Activated CD4-positive, alpha-beta T cell treated with anti-CD3 and anti-CD28 coated beads, Interleukin-2, amount 10 ng/mL, durations not matched to agents 24 days and 14 days (primary cell): Measurements from ENCODE around the gene CABP7. TPM values are rescaled to one million over a fixed set of nuclear protein-coding genes. Genes with fewer than 3 reads are reported as not detected.
A peak's percentile ranks its signal among the peaks of the same experiment; 100 is the strongest.

Experiments
- DNase-seq: peaks from one replicate; pipeline ENCODE4 v3.0.0; 2022
- H3K27ac Mint-ChIP-seq: one replicate; pipeline ENCODE4 v1.8.0; 2022; ENCODE audit warnings: mild to moderate bottlenecking, mixed read lengths
- H3K27me3 Mint-ChIP-seq: one replicate; pipeline ENCODE4 v1.8.0; 2022; ENCODE audit warnings: mixed read lengths
- H3K36me3 Mint-ChIP-seq: one replicate; pipeline ENCODE4 v1.8.0; 2022; ENCODE audit warnings: low read depth, mild to moderate bottlenecking, mixed read lengths
- H3K4me1 Mint-ChIP-seq: one replicate; pipeline ENCODE4 v1.8.0; 2021; ENCODE audit warnings: mixed read lengths
- H3K4me3 Mint-ChIP-seq: one replicate; pipeline ENCODE4 v1.8.0; 2022; ENCODE audit warnings: mild to moderate bottlenecking, moderate library complexity, mixed read lengths
- H3K9me3 Mint-ChIP-seq: one replicate; pipeline ENCODE4 v1.8.0; 2021; ENCODE audit warnings: mixed read lengths
- intact Hi-C: fragments of 100-400 bp; cut with micrococcal nuclease; formaldehyde crosslinking; loops from one replicate; pipeline ENCODE4 v1.15.1; 2023
- total RNA-seq: library from RNA; stranded (reverse); gene quantifications from 2 replicates; pipeline ENCODE4 v1.2.3, GENCODE V29; 2022

Gene CABP7
- total RNA-seq, 1 donor from 2014 or later, result not detected

DNA sequence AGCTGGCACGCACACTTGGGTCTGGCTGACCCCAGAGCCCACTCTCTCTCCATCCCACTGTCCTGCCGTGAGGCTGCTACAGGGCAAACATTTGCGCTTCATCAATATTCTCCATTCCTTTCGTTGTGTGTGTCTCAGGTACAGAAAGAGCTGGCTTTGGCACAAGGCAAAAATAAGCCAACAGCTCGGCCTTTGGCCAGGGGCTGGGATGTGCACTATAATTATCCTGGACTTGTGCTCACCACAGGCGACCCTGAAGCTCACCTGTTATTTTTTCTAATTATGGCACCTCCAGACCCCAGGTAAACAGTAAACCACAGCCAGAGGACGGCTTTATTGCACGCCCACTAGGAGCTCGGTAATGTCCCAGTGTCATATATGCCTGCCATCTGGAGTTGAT, 36.1 kb downstream of the CABP7 start:
- Mint-ChIP-seq H3K27me3 (no peaks in the 10 kb centered on the region), H3K4me3 (no peak overlapping the region), H3K36me3 (peaks cover 1% of the 10 kb centered on the region), H3K27ac (no peak overlapping the region), H3K9me3 (no peaks in the 10 kb centered on the region), H3K4me1 (peaks cover 10% of the 10 kb centered on the region)
- intact Hi-C loops, result no loop called here
- DNase-seq, result no peak

DNA sequence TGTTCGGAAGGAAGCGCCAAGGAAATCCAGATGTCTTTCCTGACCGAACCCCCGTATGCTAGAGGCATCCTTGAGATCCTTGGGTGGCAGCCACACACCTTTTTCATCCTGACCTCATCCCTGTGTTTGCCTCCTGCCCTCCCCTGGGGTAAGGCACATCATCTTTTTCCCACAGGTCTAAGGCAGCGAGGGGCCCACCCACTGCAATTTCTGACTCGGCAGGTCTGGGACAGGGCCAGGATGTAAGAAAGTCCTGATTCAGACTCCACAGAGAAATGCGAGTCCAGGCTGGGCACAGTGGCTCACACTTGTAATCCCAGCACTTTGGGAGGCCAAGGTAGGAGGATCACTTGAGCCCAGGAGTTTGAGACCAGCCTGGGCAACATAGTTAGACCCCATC, 36.5 kb downstream of the CABP7 start:
- Mint-ChIP-seq H3K36me3 (peaks cover 1% of the 10 kb centered on the region), H3K4me1 (peaks cover 6% of the 10 kb centered on the region), H3K27me3 (no peaks in the 10 kb centered on the region), H3K27ac (no peak overlapping the region), H3K4me3 (no peak overlapping the region), H3K9me3 (no peaks in the 10 kb centered on the region)
- DNase-seq, result no peak
- intact Hi-C loops, result no loop called here

GRCh38 chr22:29757096-29757495, 37.3 kb downstream of the CABP7 start:
- H3K27me3 Mint-ChIP-seq, result no peaks in the 10 kb centered on the region
- H3K9me3 Mint-ChIP-seq, result no peaks in the 10 kb centered on the region
- intact Hi-C loops, result no loop called here
- H3K27ac Mint-ChIP-seq, result no peak overlapping the region
- H3K4me3 Mint-ChIP-seq, result no peak overlapping the region
- DNase-seq, result no peak
- peaks cover 3% of the 10 kb centered on the region for H3K4me1 Mint-ChIP-seq
- H3K36me3 Mint-ChIP-seq, result no peaks in the 10 kb centered on the region

DNA sequence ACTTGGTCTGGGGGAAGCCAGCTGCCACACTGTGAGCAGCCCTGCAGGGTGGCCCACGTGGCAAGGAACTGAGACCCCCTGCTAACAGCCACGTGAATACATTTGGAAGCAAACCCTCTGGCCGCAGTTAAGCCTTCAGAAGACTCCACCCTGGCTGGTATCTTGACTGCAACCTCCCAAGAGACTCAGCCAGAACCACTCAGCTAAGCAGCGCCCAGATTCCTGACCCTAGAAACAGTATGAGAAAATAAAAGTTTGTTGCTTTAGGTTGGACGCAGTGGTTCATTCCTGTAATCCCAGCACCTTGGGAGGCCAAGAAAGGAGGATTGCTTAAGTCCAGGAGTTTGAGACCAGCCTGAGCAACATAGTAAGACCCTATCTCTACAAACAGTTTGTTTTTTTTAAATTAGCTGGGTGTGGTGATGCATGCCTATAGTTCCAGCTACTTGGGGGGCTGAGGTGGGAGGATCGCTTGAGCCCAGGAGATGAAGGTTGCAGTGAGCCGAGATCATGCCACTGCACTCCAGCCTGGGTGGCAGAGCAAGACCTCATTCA, 38.3 kb downstream of the CABP7 start:
- Mint-ChIP-seq H3K27ac (no peak overlapping the region), H3K27me3 (no peaks in the 10 kb centered on the region), H3K4me1 (no peaks in the 10 kb centered on the region), H3K36me3 (no peaks in the 10 kb centered on the region), H3K9me3 (no peaks in the 10 kb centered on the region), H3K4me3 (no peak overlapping the region)
- DNase-seq, result no peak
- intact Hi-C loops, result no loop called here

DNA sequence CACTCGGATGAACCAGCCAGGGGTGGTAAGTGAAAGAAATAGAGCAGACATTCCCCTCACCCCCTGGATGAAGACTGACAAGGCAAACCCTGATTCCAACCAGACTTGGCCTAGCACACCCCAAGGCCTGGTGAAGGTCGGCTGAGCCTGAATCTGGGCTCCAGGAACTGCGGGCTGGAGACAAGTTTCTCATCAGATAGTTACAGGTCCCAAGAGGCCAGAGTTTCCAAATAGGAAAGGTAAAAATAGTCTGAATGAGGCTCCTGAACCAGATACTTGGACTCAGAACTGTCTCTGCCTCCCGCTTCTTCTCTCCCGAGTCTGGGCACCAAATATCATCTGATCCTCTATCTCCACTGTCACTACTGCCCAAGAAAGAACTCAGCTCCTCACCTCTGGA, 39.2 kb downstream of the CABP7 start:
- Mint-ChIP-seq H3K27ac (no peak overlapping the region), H3K36me3 (no peaks in the 10 kb centered on the region), H3K4me3 (no peak overlapping the region), H3K27me3 (no peaks in the 10 kb centered on the region), H3K9me3 (no peaks in the 10 kb centered on the region), H3K4me1 (no peaks in the 10 kb centered on the region)
- DNase-seq, result no peak
- intact Hi-C loops, result no loop called here

DNA sequence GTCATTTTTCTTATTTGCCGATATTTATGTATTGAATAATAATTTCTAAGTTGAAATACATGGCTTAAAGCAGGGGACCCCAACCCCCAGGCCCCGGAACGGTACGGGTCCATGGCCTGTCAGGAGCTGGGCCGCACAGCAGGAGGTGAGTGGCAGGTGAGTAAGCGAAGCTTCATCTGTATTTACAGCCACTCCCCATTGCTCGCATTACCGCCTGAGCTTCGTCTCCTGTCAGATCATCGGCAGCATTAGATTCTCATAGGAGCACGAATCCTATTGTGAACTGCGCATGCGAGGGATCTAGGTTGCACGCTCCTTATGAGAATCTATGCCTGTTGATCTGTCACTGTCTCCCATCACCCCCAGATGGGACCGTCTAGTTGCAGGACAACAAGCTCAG, 42.5 kb downstream of the CABP7 start:
- intact Hi-C loops, result loop anchor here (10.0 kb wide), 1 partner anchor 663 kb away; the partner anchor contains the start of gene MTFP1

DNA sequence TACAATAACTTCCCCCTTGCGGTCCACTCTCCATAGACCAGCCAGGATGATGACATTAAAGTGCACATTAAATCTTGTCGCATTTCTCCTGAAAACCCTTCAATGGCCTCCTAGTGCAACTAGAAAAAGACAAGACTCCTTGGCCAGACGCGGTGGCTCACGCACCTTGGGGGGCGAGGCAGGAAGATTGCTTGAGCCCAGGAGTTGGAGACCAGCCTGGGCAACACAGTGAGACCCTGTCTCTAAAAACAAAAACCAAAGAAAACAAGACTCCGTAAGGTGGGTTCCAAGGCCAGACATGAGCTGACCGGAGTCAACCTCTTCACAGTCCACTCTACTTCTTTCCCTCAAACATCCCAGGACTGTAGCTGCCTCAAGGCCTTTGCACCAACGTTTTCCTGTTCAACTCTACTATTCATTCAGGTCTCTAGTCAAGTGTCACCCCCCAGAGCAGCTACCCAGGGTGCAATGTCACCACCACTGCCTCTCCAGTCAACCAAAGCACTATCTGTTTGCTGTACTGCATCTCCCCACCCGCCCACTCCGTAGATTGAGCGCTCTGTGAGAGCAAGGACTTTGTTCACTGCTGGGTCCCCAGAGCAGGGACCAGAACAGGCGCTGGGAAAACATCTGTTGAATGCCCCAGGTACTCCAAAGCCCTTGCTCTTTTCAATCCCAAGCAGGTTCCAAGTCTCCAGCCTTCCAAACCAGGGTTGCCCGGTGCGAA, 46.3 kb downstream of the CABP7 start:
- peaks cover 22% of the 10 kb centered on the region for H3K4me1 Mint-ChIP-seq

More for the DNA sequence above, 42.5 kb downstream of the CABP7 start:
- Mint-ChIP-seq H3K4me3 (no peak overlapping the region), H3K27me3 (no peaks in the 10 kb centered on the region), H3K27ac (no peak overlapping the region), H3K36me3 (no peaks in the 10 kb centered on the region), H3K4me1 (peaks cover 15% of the 10 kb centered on the region), H3K9me3 (no peaks in the 10 kb centered on the region)
- DNase-seq, result no peak

GRCh38 chr22:29766632-29767170, 46.9 kb downstream of the CABP7 start, which contains the start of gene ZMAT5:
TSS of gene ZMAT5 (minus strand) at chr22:29767007. CDS start at chr22:29748544, 18,463 bp downstream.
- no peaks in the 10 kb centered on the region for H3K27me3 Mint-ChIP-seq
- H3K4me3 Mint-ChIP-seq, result peak within 1 kb of the TSS; percentile 94
- peak; percentile 98 for DNase-seq
- peaks cover 22% of the 10 kb centered on the region for H3K4me1 Mint-ChIP-seq
- intact Hi-C loops, result loop anchor here (1.0 to 10.0 kb wide), 7 partner anchors 72 to 1202 kb away; partner anchors contain the start of genes ASCC2, MORC2, MTFP1 and MTMR3
- H3K9me3 Mint-ChIP-seq, result no peaks in the 10 kb centered on the region
- H3K27ac Mint-ChIP-seq, result peak within 1 kb of the TSS; percentile 95
- peaks cover 22% of the 10 kb centered on the region for H3K36me3 Mint-ChIP-seq

More for the DNA sequence above, 46.3 kb downstream of the CABP7 start:
- DNase-seq, result no peak
- Mint-ChIP-seq H3K4me3 (peak overlapping the region; percentile 94), H3K36me3 (peaks cover 22% of the 10 kb centered on the region), H3K9me3 (no peaks in the 10 kb centered on the region), H3K27me3 (no peaks in the 10 kb centered on the region), H3K27ac (peak overlapping the region; percentile 95)
- intact Hi-C loops, result loop anchor here (2.0 to 10.0 kb wide), 6 partner anchors 117 to 1203 kb away; partner anchors contain the start of genes MORC2, MTFP1, MTMR3 and NF2

- no peaks in the 10 kb centered on the region for H3K27me3 Mint-ChIP-seq
- no peaks in the 10 kb centered on the region for H3K9me3 Mint-ChIP-seq
- H3K4me3 Mint-ChIP-seq, result peak within 1 kb of the TSS; percentile 94
- peaks cover 24% of the 10 kb centered on the region for H3K36me3 Mint-ChIP-seq
- H3K27ac Mint-ChIP-seq, result peak within 1 kb of the TSS; percentile 95
- H3K4me1 Mint-ChIP-seq, result peaks cover 22% of the 10 kb centered on the region
- intact Hi-C loops, result loop anchor here (1.0 to 10.0 kb wide), 7 partner anchors 71 to 1201 kb away; partner anchors contain the start of genes ASCC2, MORC2, MTFP1 and MTMR3
- peak; percentile 98 for DNase-seq
Measured at GRCh38 chr22:29767171-29768051, 47.6 kb downstream of the CABP7 start, which contains the start of gene UQCR10. TSS of gene UQCR10 (plus strand) at chr22:29767369. CDS start at chr22:29767399, 30 bp downstream.

GRCh38 chr22:29768052-29768693, 48.4 kb downstream of the CABP7 start:
- H3K27ac Mint-ChIP-seq, result peak overlapping the region; percentile 95
- peaks cover 24% of the 10 kb centered on the region for H3K36me3 Mint-ChIP-seq
- intact Hi-C loops, result loop anchor here (5.0 to 10.0 kb wide), 3 partner anchors 166 to 657 kb away; partner anchors contain the start of genes MTFP1 and NF2
- H3K4me1 Mint-ChIP-seq, result peaks cover 22% of the 10 kb centered on the region
- no peaks in the 10 kb centered on the region for H3K27me3 Mint-ChIP-seq
- H3K4me3 Mint-ChIP-seq, result peak overlapping the region; percentile 94
- DNase-seq, result no peak
- no peaks in the 10 kb centered on the region for H3K9me3 Mint-ChIP-seq

- intact Hi-C loops, result loop anchor here (5.0 to 10.0 kb wide), 3 partner anchors 168 to 655 kb away; partner anchors contain the start of genes MTFP1 and NF2
- Mint-ChIP-seq H3K27ac (no peak overlapping the region), H3K9me3 (no peaks in the 10 kb centered on the region), H3K4me1 (peaks cover 19% of the 10 kb centered on the region), H3K27me3 (no peaks in the 10 kb centered on the region), H3K4me3 (no peak overlapping the region), H3K36me3 (peaks cover 24% of the 10 kb centered on the region)
- no peak for DNase-seq
Measured at GRCh38 chr22:29769723-29770321, 50.0 kb downstream of the CABP7 start.

DNA sequence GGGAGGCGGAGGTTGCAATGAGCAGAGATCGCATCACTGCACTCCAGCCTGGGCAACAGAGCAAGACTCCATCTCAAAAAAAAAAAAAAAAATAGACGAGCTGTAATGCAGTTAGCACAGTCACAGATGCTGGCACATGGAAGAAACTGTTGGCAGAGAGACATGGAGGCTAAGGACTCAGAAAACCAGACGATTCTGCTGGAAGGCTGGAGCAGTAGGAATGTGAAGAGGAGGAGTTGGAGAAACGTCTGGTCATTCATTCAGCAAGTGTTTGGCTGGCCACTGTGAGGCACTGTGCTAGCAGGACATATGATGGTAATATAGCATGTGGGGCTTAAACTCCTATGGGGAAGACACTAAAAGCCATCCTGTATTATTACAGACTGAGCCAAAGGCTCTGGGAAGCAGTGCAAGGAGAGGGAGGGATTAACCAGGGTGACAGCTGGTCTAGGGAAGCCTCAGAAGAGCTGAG, 52.4 kb downstream of the CABP7 start:
- H3K9me3 Mint-ChIP-seq, result no peaks in the 10 kb centered on the region
- intact Hi-C loops, result no loop called here
- H3K4me3 Mint-ChIP-seq, result no peak overlapping the region
- no peak for DNase-seq
- no peak overlapping the region for H3K27ac Mint-ChIP-seq
- H3K4me1 Mint-ChIP-seq, result peaks cover 7% of the 10 kb centered on the region
- peaks cover 24% of the 10 kb centered on the region for H3K36me3 Mint-ChIP-seq
- peaks cover 2% of the 10 kb centered on the region for H3K27me3 Mint-ChIP-seq
